Measurements from ENCODE around the gene OXA1L.

- TF ChIP-seq CTCF (IDR thresholded peaks at IDR 0.05; ENCODE audit: low read depth, low read length, poor library complexity, severe bottlenecking) (no peak), EZH2phosphoT487 (IDR thresholded peaks at IDR 0.05; ENCODE audit: borderline replicate concordance, low read length) (no peak)
Observed at GRCh38 chr14:22767323-22767589, 768 bp downstream of the OXA1L start.

All from DOHH2 (cell line).